Fibroblast of skin of abdomen (primary cell): Measurements from ENCODE around the gene ZC3H18.

Source experiments
- DNase-seq: peaks from one replicate; pipeline ENCODE4 v3.0.0-alpha.2; 2013

Gene ZC3H18

GRCh38 chr16:88584676-88585075 lies 14.5 kb downstream of the ZC3H18 start:
- no peak for DNase-seq

GRCh38 chr16:88585269-88585668 lies 15.1 kb downstream of the ZC3H18 start:
- no peak for DNase-seq

GRCh38 chr16:88585927-88586581 lies 15.9 kb downstream of the ZC3H18 start:
- DNase-seq, result no peak

DNA sequence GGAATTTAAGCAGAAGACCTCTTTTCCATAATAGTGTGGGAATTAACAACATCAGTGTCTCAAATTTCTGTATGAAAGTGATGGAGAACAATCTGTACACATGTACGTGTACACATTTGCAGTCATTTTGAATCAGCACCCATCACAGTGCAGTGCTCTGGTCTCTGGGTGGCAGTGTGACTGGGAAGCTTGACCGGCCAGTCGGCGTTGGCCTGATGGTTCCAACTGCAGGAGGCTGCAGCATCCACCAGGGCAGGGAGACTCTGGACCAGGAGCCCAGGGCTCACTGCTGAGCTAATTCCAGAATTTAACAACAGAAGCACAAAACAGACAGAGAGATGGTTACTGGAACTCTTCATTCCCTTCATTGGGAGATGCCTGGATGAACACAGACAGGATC lies 17.9 kb downstream of the ZC3H18 start:
- no peak for DNase-seq

- DNase-seq, result no peak
These were observed 18.6 kb downstream of the ZC3H18 start for GRCh38 chr16:88588754-88589153.

DNA sequence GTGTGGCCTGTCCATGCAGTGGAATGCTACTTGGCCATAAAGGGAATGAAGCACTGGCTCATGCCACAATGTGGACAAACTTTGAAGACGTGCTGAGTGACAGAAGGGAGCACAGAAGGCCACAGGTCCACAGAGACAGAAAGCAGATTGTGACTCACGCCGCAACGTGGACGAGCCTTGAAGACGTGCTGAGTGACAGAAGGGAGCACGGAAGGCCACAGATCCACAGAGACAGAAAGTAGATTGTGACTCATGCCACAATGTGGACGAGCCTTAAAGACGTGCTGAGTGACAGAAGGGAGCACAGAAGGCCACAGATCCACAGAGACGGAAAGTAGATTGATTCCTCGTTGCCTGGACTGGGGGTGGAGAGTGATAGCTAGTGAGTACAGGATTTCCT lies 19.2 kb downstream of the ZC3H18 start:
- no peak for DNase-seq

DNA sequence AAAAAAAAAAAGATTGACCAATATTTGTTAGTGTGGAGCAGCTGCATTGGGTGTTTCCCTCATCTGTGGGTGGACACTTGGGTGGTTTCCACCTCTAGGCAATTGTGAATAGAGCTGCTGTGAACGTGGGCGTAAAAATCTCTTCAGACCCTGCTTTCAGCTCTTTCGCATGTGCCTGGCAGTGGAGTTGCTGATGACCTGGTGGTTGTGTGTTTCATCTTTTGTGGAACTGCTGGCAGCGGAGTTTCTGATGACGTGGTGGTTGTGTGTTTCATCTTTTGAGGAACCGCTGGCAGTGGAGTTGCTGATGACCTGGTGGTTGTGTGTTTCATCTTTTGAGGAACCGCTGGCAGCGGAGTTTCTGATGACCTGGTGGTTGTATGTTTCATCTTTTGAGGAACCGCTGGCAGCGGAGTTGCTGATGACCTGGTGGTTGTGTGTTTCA lies 21.4 kb downstream of the ZC3H18 start:
- DNase-seq, result no peak

DNA sequence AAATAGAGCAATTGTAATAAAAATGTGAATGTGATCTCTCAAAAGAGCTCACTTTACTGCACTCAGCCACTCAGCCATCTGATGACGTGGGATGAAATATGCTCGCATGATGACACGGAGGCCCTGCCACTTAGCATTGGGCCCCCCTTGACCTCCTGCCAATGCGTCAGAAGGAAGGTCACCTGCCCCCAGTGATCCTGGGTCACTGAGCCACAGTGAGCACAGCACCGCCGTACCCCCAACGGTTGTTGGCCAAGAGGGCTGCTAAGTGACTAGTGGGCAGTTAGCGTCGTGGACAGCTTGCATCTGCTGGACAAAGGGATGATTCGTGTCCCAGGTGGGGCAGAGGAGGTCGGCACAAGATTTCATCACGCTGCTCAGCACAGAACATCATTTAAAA lies 22.9 kb downstream of the ZC3H18 start:
- DNase-seq, result no peak

GRCh38 chr16:88593489-88593888 lies 23.3 kb downstream of the ZC3H18 start:
- DNase-seq, result no peak

DNA sequence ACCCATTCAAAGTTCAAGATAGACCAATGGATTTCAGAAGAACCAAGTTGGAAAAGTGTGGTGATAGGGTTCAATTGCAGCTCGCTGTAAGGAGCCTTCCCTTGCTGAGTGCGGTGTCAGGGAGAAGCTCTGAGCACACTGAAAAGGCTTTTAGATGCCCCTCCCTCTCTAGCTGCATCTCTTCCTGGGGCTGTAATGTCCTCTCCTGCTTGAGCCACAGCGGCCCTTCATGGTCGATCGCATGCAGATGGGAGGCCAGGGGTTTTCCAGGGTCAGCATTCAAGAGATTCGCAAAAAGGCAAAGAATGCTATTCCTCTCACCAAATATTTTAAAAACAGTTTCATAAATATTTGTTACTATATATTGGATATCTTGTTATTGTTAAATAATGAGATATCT lies 23.7 kb downstream of the ZC3H18 start:
- no peak for DNase-seq

- DNase-seq, result no peak
These were observed 24.9 kb downstream of the ZC3H18 start for GRCh38 chr16:88595101-88595500.

DNA sequence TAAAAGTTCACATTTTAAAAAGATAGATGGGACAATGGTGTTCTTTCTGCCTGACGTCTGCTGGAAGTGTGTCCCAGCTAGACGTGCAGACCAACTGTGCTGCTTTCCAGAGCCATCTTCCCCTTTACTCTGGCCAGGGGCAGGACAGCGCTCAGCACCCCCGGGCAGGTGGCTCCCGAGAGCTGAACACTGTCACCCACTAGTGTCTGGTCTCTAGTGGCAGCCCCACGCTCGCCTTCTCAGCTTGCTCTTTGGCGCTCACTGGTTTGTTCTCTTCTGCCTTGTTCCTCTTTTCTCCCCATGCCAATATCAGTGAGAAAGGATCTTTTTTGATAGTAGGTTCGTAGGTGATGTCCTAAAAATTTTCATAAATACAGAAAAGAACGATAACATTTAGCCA lies 25.7 kb downstream of the ZC3H18 start:
- no peak for DNase-seq

DNA sequence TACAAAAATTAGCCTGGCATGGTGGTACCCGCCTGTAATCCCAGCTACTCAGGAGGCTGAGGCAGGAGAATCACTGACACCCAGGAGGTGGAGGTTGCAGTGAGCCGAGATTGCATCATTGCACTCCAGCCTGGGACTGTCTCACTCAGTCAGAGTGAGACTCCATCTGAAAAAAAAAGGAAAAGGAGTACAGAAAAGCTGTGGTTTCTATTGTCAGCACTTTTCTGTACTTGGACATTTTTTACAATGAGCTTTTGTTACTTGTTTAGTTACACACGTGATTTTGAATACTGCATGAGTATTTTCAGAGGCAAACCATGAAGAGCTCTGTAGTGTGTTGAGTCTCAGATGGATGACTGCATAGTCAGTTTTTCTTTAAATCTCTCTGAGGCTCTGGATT lies 26.3 kb downstream of the ZC3H18 start:
- DNase-seq, result peak; percentile 8

DNA sequence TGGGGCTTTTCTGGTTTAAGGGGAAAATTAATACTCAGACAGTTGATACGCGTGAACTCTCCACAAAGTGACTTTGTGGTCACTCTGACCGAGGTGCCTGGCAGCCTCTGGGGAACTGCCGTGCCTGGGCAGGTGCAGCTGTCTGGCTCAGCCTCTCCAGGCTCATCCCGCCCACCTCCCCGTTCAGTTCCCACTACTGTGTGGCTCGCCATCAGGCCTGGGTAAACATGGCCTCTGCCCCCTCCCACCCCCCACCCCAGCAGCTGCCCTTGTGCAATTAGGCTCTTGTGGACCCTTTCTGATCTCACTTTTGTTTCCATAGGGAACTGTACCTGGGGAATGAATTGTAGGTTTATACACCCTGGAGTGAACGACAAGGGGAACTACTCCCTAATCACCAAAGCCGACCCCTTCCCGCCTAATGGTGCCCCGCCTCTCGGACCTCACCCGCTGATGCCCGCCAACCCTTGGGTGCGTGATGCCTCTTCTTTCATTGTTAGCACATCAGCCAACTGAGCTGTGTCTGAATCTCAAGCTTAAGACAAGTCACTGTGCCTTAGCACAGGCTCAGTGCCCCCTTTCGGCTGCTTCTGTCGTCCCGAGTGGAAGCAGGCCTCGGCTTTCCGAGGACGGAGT lies 27.8 kb downstream of the ZC3H18 start:
- no peak for DNase-seq

GRCh38 chr16:88599092-88599733 lies 29.0 kb downstream of the ZC3H18 start:
- DNase-seq, result no peak

DNA sequence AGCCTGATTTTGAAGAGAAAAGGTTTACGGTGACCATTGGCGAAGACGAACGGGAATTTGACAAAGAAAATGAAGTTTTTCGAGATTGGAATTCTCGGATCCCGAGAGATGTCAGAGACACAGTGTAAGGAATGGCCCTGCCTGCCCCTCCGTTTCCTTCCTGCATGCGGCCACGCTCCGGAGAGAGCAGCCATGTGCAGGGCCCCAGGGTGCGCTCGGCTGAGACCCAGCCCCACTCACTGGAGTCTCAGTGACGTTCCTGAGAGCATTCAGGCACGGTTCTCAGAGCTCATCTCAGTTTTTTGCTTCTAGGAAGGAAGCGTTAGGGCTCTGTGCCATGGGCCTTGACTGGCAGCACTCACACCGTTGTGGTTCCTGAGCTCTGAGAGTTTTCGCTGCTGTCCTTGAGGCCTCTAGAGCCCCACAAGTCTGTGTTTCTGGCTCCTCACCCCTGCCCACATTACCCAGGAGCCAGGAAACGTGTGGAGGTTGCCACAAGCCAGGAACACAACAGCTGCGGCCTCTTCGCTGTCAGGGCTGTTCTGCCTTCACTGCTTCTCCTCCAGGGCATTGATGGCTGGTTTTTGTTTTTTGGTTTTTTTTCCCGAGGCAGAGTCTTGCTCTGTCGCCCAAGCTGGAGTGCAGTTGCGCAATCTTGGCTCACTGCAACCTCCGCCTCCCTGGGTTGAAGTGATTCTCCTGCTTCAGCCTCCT lies 29.8 kb downstream of the ZC3H18 start:
- no peak for DNase-seq

DNA sequence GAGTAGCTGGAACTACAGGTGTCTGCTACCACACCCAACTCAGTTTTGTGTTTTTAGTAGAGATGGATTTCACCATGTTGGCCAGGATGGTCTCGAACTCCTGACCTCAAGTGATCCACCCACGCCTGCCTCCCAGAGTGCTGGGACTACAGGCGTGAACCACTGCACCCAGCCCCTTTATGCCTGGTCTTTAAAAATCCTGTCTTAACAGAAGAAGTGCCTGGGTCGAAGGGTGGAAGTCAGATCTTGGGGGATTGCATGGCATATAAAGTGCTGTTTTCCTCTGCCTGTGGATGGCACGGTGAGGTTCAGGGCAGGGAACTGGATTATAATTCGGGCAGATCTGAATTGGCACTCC lies 30.3 kb downstream of the ZC3H18 start:
- no peak for DNase-seq

GRCh38 chr16:88601313-88602036 lies 31.3 kb downstream of the ZC3H18 start:
- no peak for DNase-seq

DNA sequence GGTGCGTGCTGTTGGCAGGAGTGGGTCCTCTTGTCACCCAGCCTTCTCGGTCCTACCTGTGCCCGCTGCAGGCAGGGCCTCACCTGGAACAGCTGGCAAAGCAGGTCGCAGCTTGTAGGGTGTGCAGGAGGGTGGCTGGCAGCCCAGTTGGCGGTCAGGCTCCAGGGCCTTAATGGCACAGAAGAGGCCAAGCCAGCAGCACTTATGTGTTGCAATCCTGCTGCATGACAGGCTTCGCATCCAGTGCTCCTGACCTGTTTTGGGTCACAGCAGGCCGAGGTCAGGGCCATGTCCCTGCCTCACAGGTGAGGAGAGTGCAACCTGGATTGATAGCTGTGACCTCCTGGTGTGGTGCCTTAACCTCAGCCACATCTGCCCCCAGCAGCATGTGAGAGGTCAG lies 31.9 kb downstream of the ZC3H18 start:
- DNase-seq, result no peak

- no peak for DNase-seq
These were observed 35.3 kb downstream of the ZC3H18 start for GRCh38 chr16:88605186-88606147.

DNA sequence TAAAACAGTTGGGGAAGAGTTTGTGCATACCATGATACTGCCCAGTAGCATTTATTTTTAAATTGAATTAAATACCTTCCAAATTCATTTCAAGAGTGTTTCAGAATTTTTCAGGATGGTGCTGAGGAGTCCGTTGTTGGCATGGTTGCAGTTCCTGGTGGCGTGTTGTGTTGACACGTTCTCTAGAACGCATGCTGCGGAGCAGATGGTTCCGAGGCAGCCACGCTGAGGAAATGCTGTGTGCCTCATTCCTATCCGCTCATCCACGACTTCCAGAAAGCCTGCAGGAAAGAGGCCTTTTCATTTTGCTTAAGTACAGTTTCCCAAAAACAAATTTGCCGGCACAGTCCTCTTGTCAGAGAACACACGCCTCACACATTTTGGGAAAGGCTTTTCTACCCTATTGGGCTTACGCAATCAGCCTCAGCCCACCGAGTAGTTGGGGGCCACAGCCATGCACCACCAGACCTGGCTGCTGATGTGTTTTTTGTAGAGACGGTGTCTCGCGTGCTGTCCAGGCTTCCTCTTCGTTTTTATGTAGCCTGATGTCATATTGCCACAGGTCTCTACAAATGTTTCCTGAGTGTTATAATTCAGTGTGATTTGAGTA lies 36.0 kb downstream of the ZC3H18 start:
- DNase-seq, result no peak
